Measurements from ENCODE around the gene CEP162. TPM values are rescaled to one million over a fixed set of nuclear protein-coding genes. Genes with fewer than 3 reads are reported as not detected.
"Not testable (repeated sequence)": the region's sequence is repeated elsewhere in the genome, so short reads cannot be mapped to it uniquely, and the experiment has no call there.

Gene CEP162
- total RNA-seq, 3 donors from 2014 or later: 7.5 to 13.0 (median 9.5) TPM

DNA sequence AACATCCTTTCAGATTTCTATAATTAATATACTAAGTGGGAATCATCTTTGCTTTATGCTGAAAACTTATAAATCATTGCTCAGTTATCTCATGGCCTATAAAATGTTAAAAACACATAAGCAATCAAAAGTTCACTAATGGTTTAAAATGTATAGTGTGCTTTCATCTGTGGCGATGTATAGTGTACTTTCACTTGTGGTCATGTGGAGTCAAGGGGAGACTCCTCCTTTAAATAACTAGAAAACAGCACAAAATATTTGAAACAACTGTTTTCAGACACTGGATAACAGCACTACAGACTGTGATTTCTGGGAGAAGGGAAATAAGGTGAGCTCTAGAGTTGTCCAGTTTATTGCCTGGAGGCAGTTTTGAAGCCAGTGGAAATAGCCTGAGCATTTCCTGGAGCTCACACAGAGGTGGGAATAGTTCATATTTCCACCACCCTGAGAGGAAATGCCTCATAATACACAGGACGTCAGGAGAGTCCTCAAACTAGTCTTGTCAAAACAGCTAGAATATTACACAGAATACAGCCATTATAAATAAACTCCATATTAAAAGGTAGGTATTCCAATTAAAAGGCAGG is 89.4 kb downstream of the CEP162 start:
- Histone ChIP-seq H3K9me3 (peaks cover 3% of the 10 kb centered on the region), H3K4me3 (no peak overlapping the region), H3K4me1 (ENCODE audit: low read depth) (no peaks in the 10 kb centered on the region), H3K36me3 (ENCODE audit: low read depth) (no peaks in the 10 kb centered on the region)
- TF ChIP-seq, protein P1, sequence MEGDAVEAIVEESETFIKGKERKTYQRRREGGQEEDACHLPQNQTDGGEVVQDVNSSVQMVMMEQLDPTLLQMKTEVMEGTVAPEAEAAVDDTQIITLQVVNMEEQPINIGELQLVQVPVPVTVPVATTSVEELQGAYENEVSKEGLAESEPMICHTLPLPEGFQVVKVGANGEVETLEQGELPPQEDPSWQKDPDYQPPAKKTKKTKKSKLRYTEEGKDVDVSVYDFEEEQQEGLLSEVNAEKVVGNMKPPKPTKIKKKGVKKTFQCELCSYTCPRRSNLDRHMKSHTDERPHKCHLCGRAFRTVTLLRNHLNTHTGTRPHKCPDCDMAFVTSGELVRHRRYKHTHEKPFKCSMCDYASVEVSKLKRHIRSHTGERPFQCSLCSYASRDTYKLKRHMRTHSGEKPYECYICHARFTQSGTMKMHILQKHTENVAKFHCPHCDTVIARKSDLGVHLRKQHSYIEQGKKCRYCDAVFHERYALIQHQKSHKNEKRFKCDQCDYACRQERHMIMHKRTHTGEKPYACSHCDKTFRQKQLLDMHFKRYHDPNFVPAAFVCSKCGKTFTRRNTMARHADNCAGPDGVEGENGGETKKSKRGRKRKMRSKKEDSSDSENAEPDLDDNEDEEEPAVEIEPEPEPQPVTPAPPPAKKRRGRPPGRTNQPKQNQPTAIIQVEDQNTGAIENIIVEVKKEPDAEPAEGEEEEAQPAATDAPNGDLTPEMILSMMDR (IDR thresholded peaks at IDR 0.05): no peak
- DNase-seq (no peak), ATAC-seq (no peak)
- intact Hi-C loops (cut with DNase I, micrococcal nuclease): no loop called here

DNA sequence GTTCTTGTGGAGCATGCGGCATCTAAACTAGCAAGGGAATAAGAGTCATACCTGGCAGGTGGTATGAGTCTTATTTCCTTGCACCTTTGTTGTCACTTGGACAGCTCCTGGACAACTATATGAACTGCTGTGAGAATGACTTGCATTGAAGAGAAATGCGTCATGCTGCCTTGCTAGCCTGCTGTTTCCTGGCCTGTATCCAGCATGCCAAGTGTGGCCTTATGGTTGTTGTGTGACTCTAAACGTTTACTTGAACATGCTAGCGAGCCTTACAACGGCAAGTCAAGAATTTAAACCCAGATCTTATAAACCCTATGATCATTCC is 90.4 kb downstream of the CEP162 start:
- Histone ChIP-seq H3K9me3 (peaks cover 3% of the 10 kb centered on the region), H3K36me3 (ENCODE audit: low read depth) (no peaks in the 10 kb centered on the region), H3K4me3 (no peak overlapping the region), H3K4me1 (ENCODE audit: low read depth) (no peaks in the 10 kb centered on the region)
- no peak for DNase-seq
- TF ChIP-seq, protein P1 (IDR thresholded peaks at IDR 0.05): no peak
- intact Hi-C loops (cut with DNase I, micrococcal nuclease): no loop called here
- no peak for ATAC-seq

DNA sequence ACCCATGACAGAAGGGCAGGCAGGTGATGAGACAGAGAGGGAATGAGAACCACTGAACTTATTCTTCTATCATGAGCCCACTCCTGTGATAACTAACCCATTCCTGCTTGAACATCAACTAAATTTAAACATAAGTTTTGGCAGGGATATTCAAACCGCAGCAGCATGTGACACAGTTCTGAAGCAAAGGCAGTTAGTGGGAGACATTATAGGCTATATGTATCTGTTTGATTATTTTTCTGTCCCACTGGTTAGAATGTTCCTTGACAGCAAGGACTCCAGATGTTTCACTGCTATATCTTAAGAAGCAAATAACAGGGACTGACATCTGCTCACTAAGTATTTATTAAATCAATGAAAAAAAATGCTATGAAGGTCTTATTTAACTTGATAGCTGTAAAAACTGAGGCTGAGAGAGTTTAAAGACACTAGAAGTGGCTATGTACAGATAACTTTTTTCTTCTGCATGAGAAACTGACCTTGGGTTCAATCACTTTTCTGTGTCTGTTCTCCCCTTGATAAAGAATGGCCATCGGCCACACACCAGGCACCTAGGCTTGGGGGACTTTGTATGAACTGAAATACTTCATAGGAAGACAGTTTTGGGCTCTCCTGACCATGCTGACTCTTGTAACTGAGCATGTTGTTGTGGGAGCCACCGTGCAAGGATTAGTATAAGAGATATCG is 90.9 kb downstream of the CEP162 start:
- no peaks in the 10 kb centered on the region for H3K4me1 ChIP-seq (ENCODE audit: low read depth)
- H3K36me3 ChIP-seq (ENCODE audit: low read depth): no peaks in the 10 kb centered on the region
- peaks cover 3% of the 10 kb centered on the region for H3K9me3 ChIP-seq
- ATAC-seq: no peak
- intact Hi-C loops (cut with DNase I, micrococcal nuclease): no loop called here
- TF ChIP-seq, protein P1 (IDR thresholded peaks at IDR 0.05): no peak
- H3K4me3 ChIP-seq: no peak overlapping the region
- no peak for DNase-seq

DNA sequence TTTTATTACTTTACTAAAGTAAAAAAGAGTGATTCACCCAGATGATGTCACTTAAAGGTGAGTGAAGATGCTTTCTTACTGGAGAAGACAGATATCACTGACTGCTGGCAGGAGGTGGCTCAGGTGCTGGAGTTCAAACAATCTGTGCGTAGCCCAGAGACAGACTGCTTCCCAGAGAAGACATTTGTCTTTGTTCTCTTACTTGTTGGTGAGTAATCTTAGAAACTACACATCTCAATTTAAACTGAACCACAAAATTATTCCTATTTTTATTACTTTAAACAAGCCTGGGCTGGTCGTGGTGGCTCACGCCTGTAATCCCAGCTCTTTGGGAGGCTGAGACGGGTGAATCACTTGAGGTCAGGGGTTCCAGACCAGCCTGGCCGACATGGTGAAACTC is 92.2 kb downstream of the CEP162 start:
- intact Hi-C loops (cut with DNase I, micrococcal nuclease): no loop called here
- no peaks in the 10 kb centered on the region for H3K4me1 ChIP-seq (ENCODE audit: low read depth)
- DNase-seq (no peak), ATAC-seq (no peak)
- H3K36me3 ChIP-seq (ENCODE audit: low read depth): no peaks in the 10 kb centered on the region
- H3K4me3 ChIP-seq: no peak overlapping the region
- peaks cover 3% of the 10 kb centered on the region for H3K9me3 ChIP-seq
- TF ChIP-seq, protein P1 (IDR thresholded peaks at IDR 0.05): no peak

DNA sequence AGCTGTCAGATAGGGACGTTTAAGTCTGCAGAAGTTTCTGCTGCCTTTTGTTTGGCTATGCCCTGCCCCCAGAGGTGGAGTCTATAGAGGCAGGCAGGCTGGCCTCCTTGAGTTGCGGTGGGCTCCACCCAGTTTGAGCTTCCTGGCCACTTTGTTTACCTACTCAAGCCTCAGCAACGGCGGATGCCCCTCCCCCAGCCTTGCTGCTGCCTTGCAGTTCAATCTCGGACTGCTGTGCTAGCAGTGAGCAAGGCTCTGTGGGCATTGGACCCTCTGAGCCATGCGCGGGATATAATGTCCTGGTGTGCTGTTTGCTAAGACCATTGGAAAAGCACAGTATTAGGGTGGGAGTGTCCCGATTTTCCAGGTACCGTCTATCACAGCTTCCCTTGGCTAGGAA is 94.1 kb downstream of the CEP162 start:
- peak in 1 of 3 donors; percentile 29 for DNase-seq
- H3K4me1 ChIP-seq (ENCODE audit: low read depth); ATAC-seq; H3K4me3 ChIP-seq; H3K36me3 ChIP-seq (ENCODE audit: low read depth); intact Hi-C loops (cut with DNase I, micrococcal nuclease); H3K9me3 ChIP-seq: not testable (repeated sequence)

DNA sequence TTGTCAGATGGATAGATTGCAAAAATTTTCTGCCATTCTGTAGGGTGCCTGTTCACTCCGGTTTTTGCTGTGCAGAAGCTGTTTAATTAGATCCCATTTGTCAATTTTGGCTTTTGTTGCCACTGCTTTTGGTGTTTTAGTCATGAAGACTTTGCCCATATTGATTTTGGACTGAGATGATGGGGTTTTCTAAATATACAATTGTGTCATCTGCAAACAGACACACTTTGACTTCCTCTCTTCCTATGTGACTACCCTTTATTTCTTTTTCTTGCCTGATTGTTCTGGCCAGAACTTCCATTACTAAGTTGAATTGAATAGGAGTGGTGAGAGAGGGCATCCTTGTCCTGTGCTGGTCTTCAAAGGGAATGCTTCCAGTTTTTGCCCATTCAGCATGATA is 97.9 kb downstream of the CEP162 start:
- H3K9me3 ChIP-seq; intact Hi-C loops (cut with DNase I, micrococcal nuclease); DNase-seq; ATAC-seq; H3K4me1 ChIP-seq (ENCODE audit: low read depth); H3K36me3 ChIP-seq (ENCODE audit: low read depth); H3K4me3 ChIP-seq: not testable (repeated sequence)

DNA sequence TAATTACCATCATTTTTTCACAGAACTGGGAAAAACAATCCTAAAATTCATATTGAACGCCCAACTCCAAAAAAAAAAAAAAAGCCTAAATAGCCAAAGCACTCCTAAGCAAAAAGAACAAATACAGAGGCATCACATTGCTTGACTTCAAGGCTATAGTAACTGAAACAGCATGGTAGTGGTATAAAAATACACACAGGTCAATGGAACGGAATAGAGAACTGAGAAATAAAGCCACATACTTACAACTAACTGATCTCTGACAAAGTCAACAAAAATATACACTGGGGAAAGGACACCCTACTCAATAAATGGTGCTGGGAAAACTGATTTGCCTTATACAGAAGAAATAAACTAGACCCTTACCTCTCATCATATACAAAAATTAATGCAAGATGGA is 104.3 kb downstream of the CEP162 start:
- no peaks in the 10 kb centered on the region for H3K4me1 ChIP-seq (ENCODE audit: low read depth)
- TF ChIP-seq, protein P1 (IDR thresholded peaks at IDR 0.05): no peak
- intact Hi-C loops (cut with DNase I, micrococcal nuclease): no loop called here
- DNase-seq (no peak), ATAC-seq (no peak)
- H3K4me3 ChIP-seq: no peak overlapping the region
- no peaks in the 10 kb centered on the region for H3K9me3 ChIP-seq
- H3K36me3 ChIP-seq (ENCODE audit: low read depth): no peaks in the 10 kb centered on the region
